Ovary (tissue), 9 donors: Measurements from ENCODE around the gene AP2A2. TPM values are rescaled to one million over a fixed set of nuclear protein-coding genes. Genes with fewer than 3 reads are reported as not detected.

Experiments used
- DNase-seq, 5 donors: peaks; one replicate each; pipeline ENCODE4 v3.0.0-alpha.2; 2019 to 2020
- H3K27ac ChIP-seq, 2 donors: fragments of 200-600 bp; one replicate each; pipeline versions ENCODE4 v1.5.1 to v1.8.0; 2019 to 2022
- H3K27me3 ChIP-seq: fragments of 200-600 bp; one replicate; pipeline ENCODE4 v1.8.0; 2022
- H3K36me3 ChIP-seq: fragments of 200-600 bp; sonication (generic); one replicate; pipeline ENCODE4 v1.5.1; 2019
- H3K4me1 ChIP-seq: one replicate; pipeline ENCODE4 v1.8.1; 2013; ENCODE audit warnings: mild to moderate bottlenecking, moderate library complexity; ENCODE audit not compliant: insufficient read depth
- H3K4me3 ChIP-seq: fragments of 200-600 bp; sonication (generic); one replicate; pipeline ENCODE4 v1.5.1; 2017
- H3K9me3 ChIP-seq, 2 donors: fragments of 200-600 bp in 1 of 2; sonication (generic) in 1 of 2; one replicate each; pipeline versions ENCODE4 v1.5.1 to v1.8.1; 2013 to 2019; ENCODE audit warnings: mild to moderate bottlenecking in 1 of 2, moderate library complexity in 1 of 2
- EP300 ChIP-seq: sonication (generic); formaldehyde crosslinking; IDR thresholded peaks from one replicate; pipeline ENCODE4 v1.6.1; 2017; ENCODE audit warnings: antibody characterized with exemption
- POLR2A ChIP-seq: fragments of 450-650 bp; IDR thresholded peaks from one replicate; pipeline ENCODE4 v1.6.1; 2017; ENCODE audit warnings: antibody characterized with exemption, mild to moderate bottlenecking, moderate library complexity
- WGBS, 3 donors: extraction: QIAGEN DNeasy Blood & Tissue Kit in 1 of 3; methylation state at CpG; one replicate each; pipeline versions ENCODE4 v1.1.5 to v1.1.7; 2013 to 2017; 5-methylcytosine and 5-hydroxymethylcytosine counted together
- intact Hi-C, 4 donors: fragments of 100-400 bp; cut with DNase I; formaldehyde crosslinking; loops; one replicate each; pipeline versions ENCODE4 v1.11.0 to v1.15.1; 2022 to 2023
- polyA plus RNA-seq, 2 donors: library from polyadenylated mRNA; stranded (reverse); fragments of 200-250 nt in 1 of 2; fragments of 350-450 nt in 1 of 2; fragmentation: Illumina TruSeq in 1 of 2; extraction: RNeasy Lipid Tissue Mini Kit (QIAGEN cat#74804) in 1 of 2; gene quantifications; one replicate each; pipeline ENCODE4 v1.2.3, GENCODE V29; 2013 to 2014
- total RNA-seq, 7 donors: library from RNA; depleted of rRNA in 2 of 7; stranded (reverse); fragments of >200 nt in 2 of 7; fragmentation: NEBNext Ultra II Directional in 3 of 7; extraction: Animal tissue kit (Norgen Biotek cat#: 25700) in 3 of 7; gene quantifications; one replicate each; pipeline versions ENCODE4 v1.1.0 to v1.2.4, GENCODE V29; 2016 to 2023
- TF ChIP-seq, protein P1 (sequence below), 3 donors: fragments of 450-650 bp in 2 of 3; fragments of 200-600 bp in 1 of 3; IDR thresholded peaks; one replicate each; pipeline versions ENCODE4 v1.5.1 to v1.8.0; 2016 to 2022; ENCODE audit warnings: antibody characterized with exemption in 3 of 3, mild to moderate bottlenecking in 1 of 3
- donor health status: DM: no; HTN: no; CAD: no; lungs with moderate emphysema.
- donor health status: DM: no; HTN: no; CAD: no.
- donor health status: Bipolar disorder and iron deficiency.
- donor health status: DM: yes; HTN: yes; CAD: no.
- donor health status: DM: no; HTN: no; CAD: no.
- donor health status: DM: yes; HTN: yes; CAD: no.

AP2A2 gene
- total and polyA plus RNA-seq, 9 donors = 27.7 to 151 (median 54.0) TPM

DNA sequence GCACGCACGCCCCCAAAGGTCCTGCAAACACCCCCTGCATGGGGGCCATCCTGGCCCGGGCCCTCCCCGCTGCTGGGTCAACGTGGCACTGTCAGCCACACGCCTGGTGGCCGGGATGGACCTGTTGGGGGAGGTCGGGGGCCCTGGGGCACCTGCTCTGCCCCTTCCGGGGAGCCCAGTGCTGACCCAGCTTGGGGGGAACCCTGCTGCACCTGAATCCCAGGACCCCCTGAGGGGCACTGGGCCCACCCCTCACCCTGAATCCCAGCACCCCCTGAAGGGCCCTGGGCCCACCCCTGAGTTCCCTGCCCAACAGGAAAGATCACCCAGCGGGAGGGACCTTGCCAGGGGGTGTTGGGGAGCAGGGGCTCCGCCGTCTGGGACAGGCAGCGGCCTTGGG, 111.3 kb downstream of the AP2A2 start:
- no peak for TF ChIP-seq POLR2A
- TF ChIP-seq EP300 = no peak
- TF ChIP-seq, protein P1, sequence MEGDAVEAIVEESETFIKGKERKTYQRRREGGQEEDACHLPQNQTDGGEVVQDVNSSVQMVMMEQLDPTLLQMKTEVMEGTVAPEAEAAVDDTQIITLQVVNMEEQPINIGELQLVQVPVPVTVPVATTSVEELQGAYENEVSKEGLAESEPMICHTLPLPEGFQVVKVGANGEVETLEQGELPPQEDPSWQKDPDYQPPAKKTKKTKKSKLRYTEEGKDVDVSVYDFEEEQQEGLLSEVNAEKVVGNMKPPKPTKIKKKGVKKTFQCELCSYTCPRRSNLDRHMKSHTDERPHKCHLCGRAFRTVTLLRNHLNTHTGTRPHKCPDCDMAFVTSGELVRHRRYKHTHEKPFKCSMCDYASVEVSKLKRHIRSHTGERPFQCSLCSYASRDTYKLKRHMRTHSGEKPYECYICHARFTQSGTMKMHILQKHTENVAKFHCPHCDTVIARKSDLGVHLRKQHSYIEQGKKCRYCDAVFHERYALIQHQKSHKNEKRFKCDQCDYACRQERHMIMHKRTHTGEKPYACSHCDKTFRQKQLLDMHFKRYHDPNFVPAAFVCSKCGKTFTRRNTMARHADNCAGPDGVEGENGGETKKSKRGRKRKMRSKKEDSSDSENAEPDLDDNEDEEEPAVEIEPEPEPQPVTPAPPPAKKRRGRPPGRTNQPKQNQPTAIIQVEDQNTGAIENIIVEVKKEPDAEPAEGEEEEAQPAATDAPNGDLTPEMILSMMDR (IDR thresholded peaks at IDR 0.05) = no peak
- Histone ChIP-seq H3K27me3 (no peaks in the 10 kb centered on the region), H3K9me3 (no peaks in the 10 kb centered on the region), H3K36me3 (no peaks in the 10 kb centered on the region), H3K27ac (no peak overlapping the region), H3K4me3 (no peak overlapping the region), H3K4me1 (peaks cover 6% of the 10 kb centered on the region)
- intact Hi-C loops = loop anchor here in 1 of 4 donors (5.0 kb wide), 1 partner anchor 110 kb away; the partner anchor contains the start of gene AP2A2
- no peak for DNase-seq
- 52 to 59% (median 56%) methylated on average over 13 of the region's 13 CpGs for WGBS, 3 donors

DNA sequence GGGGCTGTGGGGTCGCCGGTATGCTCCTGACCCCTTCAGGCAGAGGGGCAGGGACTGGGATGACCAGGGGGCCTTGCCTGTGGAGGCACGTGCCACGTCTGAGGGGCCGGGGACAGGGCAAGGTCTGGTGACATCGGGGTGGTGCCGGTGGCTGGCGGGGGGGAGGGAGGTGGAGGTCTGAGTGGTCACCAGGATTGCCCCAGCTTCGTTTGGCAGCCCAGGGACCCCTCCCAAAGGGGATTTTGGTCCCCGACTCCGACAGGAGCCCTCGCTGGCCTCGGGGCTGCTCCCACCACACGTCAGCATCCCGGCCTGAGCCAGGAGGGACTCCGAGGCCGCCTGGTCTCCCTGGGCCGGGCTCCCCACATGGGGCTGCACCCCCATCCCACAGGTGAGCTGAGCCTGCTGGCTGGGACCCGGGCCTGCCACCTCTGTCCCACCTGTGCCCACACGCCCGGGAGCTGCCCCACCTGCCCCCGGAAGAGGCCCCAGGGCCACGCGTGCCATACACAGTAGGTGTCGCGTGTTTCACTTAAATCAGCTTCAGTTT, 111.9 kb downstream of the AP2A2 start:
- 72 to 80% (median 76%) methylated on average over 20 to 26 of the region's 26 CpGs for WGBS, 3 donors

DNA sequence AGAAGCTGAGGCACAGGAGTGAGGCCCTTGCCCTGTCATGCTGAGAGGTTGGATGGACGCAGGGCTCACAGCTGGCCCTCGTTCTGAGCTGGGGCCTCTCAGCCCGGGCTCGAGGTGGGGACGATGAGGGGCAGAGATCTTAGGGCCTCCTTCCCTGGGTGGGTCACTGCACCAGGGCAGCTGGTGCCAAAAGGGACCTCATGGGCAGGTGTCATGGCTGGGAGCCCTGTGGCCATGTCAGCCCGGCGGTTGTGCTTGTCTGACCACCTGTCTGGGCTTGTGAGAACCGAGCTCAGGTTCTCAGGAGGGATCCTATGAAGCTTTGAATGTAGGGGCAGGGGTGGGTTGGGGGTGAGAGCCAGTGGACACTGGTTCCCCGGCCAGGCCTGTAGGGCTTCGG, 112.7 kb downstream of the AP2A2 start:
- intact Hi-C loops = loop anchor here in 1 of 4 donors (5.0 kb wide), 1 partner anchor 111 kb away; the partner anchor contains the start of gene AP2A2
- no peak overlapping the region for H3K4me3 ChIP-seq
- H3K27ac ChIP-seq = no peak overlapping the region
- TF ChIP-seq POLR2A (no peak), EP300 (no peak)
- TF ChIP-seq, protein P1 (IDR thresholded peaks at IDR 0.05) = no peak
- peaks cover 6% of the 10 kb centered on the region for H3K4me1 ChIP-seq
- WGBS, 3 donors = 73 to 77% (median 74%) methylated on average over 9 to 10 of the region's 10 CpGs
- H3K27me3 ChIP-seq = no peaks in the 10 kb centered on the region
- no peaks in the 10 kb centered on the region for H3K36me3 ChIP-seq
- no peak for DNase-seq
- no peaks in the 10 kb centered on the region for H3K9me3 ChIP-seq

More for the DNA sequence above, 111.9 kb downstream of the AP2A2 start:
- TF ChIP-seq POLR2A (no peak), EP300 (no peak)
- TF ChIP-seq, protein P1 (IDR thresholded peaks at IDR 0.05) = no peak
- no peak overlapping the region for H3K27ac ChIP-seq
- DNase-seq = no peak
- no peak overlapping the region for H3K4me3 ChIP-seq
- H3K36me3 ChIP-seq = no peaks in the 10 kb centered on the region
- intact Hi-C loops = loop anchor here in 1 of 4 donors (5.0 kb wide), 1 partner anchor 110 kb away; the partner anchor contains the start of gene AP2A2
- H3K27me3 ChIP-seq = no peaks in the 10 kb centered on the region
- no peaks in the 10 kb centered on the region for H3K9me3 ChIP-seq
- H3K4me1 ChIP-seq = peaks cover 6% of the 10 kb centered on the region

DNA sequence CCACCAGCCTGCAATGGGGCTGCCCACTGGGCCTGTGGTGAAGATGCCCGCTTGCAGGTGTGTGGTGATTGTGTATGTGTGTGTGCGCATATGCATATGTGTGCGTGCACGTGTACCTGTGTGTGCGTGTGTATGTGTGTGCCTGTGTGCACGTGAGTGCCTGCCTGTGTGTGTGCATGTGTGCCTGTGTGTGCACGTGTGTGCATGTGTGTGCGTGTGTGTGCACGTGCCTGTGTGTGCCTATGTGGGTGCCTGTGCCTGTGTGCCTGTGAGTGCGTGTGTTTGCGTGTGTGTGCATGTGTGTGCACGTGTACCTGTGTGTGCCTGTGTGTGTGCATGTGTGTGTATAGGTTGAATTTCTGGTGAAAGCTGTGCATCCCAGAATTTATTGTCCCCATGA, 113.3 kb downstream of the AP2A2 start:
- 85 to 92% (median 86%) methylated on average over 12 of the region's 12 CpGs for WGBS, 3 donors

More for the DNA sequence above, 113.3 kb downstream of the AP2A2 start:
- DNase-seq = no peak
- no peaks in the 10 kb centered on the region for H3K27me3 ChIP-seq
- intact Hi-C loops = loop anchor here in 1 of 4 donors (5.0 kb wide), 1 partner anchor 112 kb away; the partner anchor contains the start of gene AP2A2
- no peaks in the 10 kb centered on the region for H3K36me3 ChIP-seq
- H3K9me3 ChIP-seq = no peaks in the 10 kb centered on the region
- no peak overlapping the region for H3K4me3 ChIP-seq
- H3K27ac ChIP-seq = no peak overlapping the region
- no peak for TF ChIP-seq EP300
- TF ChIP-seq, protein P1 (IDR thresholded peaks at IDR 0.05) = no peak
- no peak for TF ChIP-seq POLR2A
- peaks cover 6% of the 10 kb centered on the region for H3K4me1 ChIP-seq
